Caco-2 (cell line): ENCODE measurements around the gene PAXX. TPM values are rescaled to one million over a fixed set of nuclear protein-coding genes. Genes with fewer than 3 reads are reported as not detected.

Source experiments
- BruUV-seq: library from RNA; stranded (reverse); fragments of 400-500 nt; replicated peaks from 2 replicates; lab custom pipeline; 2021; lab: Mats Ljungman, UMichigan
- CTCF ChIA-PET: fragments of 300-600 bp; sonication (Branson Sonifier 250); formaldehyde crosslinking; loops from one replicate; lab custom pipeline; 2022; ENCODE audit warnings: antibody characterized with exemption; lab: Charles Lee
- POLR2A ChIA-PET: fragments of 300-600 bp; sonication (Branson Sonifier 250); formaldehyde crosslinking; loops from one replicate; lab custom pipeline; 2022; ENCODE audit warnings: antibody characterized with exemption; lab: Charles Lee
- DNase-seq, 2 experiments: peaks; one replicate each; pipeline versions ENCODE4 v3.0.0 to v3.0.0-alpha.2; 2020 to 2022
- H3K27me3 ChIP-seq: replicated peaks from 2 replicates; pipeline ENCODE4 v1.6.0; 2011; ENCODE audit warnings: low read length; ENCODE audit not compliant: control insufficient read depth, insufficient read depth
- H3K36me3 ChIP-seq: 2 replicates; pipeline ENCODE4 v1.5.1; 2011; ENCODE audit warnings: low read length; ENCODE audit not compliant: control insufficient read depth, insufficient read depth
- H3K4me1 ChIP-seq: fragments of 250-450 bp; sonication (Bioruptor Pico); 2 replicates; pipeline ENCODE4 v1.5.1; 2020; ENCODE audit warnings: mild to moderate bottlenecking
- H3K4me3 ChIP-seq: 2 replicates; pipeline ENCODE4 v1.5.1; 2011; ENCODE audit warnings: low read depth, mild to moderate bottlenecking, control low read depth, low read length
- H3K9me3 ChIP-seq: fragments of 250-450 bp; sonication (Bioruptor Pico); 2 replicates; pipeline ENCODE4 v1.5.1; 2020; ENCODE audit warnings: mild to moderate bottlenecking, moderate library complexity
- H3K27ac Mint-ChIP-seq: one replicate; pipeline ENCODE4 v1.8.0; 2022; ENCODE audit warnings: mixed read lengths; ENCODE audit not compliant: unreplicated experiment
- H3K27me3 Mint-ChIP-seq: one replicate; pipeline ENCODE4 v1.8.0; 2022; ENCODE audit warnings: mixed read lengths; ENCODE audit not compliant: insufficient read depth, unreplicated experiment
- H3K36me3 Mint-ChIP-seq: one replicate; pipeline ENCODE4 v1.8.0; 2022; ENCODE audit warnings: mild to moderate bottlenecking, mixed read lengths; ENCODE audit not compliant: insufficient read depth, unreplicated experiment
- H3K4me1 Mint-ChIP-seq: one replicate; pipeline ENCODE4 v1.8.0; 2022; ENCODE audit warnings: low read depth, mixed read lengths; ENCODE audit not compliant: unreplicated experiment
- H3K4me3 Mint-ChIP-seq: one replicate; pipeline ENCODE4 v1.8.0; 2022; ENCODE audit warnings: mild to moderate bottlenecking, moderate library complexity, mixed read lengths; ENCODE audit not compliant: unreplicated experiment
- H3K9me3 Mint-ChIP-seq: one replicate; pipeline ENCODE4 v1.8.0; 2022; ENCODE audit warnings: mixed read lengths; ENCODE audit not compliant: unreplicated experiment
- intact Hi-C: fragments of 100-400 bp; cut with micrococcal nuclease; formaldehyde crosslinking; loops from one replicate; pipeline ENCODE4 v1.10.0; 2022; ENCODE audit not compliant: unreplicated experiment
- total RNA-seq: library from RNA; stranded (reverse); gene quantifications from 2 replicates; pipeline ENCODE4 v1.2.3, GENCODE V29; 2022
- TF ChIP-seq, protein P1 (sequence below), 2 experiments: fragments of 200-600 bp in 1 of 2; IDR thresholded peaks; 1 replicate in 1 of 2; 2 replicates in 1 of 2; pipeline versions ENCODE4 v1.5.1 to v1.8.0; 2011 to 2022; ENCODE audit warnings: antibody characterized with exemption in 1 of 2, control low read depth in 1 of 2, inconsistent platforms in 1 of 2, low read depth in 1 of 2, low read length in 1 of 2, mild to moderate bottlenecking in 1 of 2, moderate library complexity in 1 of 2; ENCODE audit not compliant: insufficient read depth in 1 of 2, severe bottlenecking in 1 of 2, unreplicated experiment in 1 of 2

The PAXX gene
- total RNA-seq, 1 experiment from 2014 or later = 66.2 TPM

DNA sequence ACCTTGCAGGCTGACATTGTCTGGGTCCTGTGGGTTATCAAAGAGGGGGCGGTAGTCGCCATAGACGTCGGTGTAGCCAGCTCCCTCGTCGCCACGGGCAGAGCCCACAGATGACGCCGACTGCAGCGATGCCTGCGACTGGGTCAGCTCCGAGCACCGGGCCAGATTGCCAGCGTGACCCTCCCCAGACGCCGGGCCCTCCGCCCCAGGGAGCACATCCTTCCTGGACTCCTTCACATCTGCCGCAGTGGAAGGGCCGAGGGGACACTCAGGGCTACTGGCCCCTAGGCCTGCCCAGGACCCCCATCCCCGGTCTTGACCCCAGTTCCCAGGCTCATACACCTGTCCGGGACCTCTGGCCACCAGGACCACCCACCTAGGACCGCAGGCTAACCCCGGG, 21.9 kb downstream of the PAXX start:
- no peaks in the 10 kb centered on the region for H3K36me3 Mint-ChIP-seq
- no TSS peak for BruUV-seq
- H3K27me3 Mint-ChIP-seq = no peaks in the 10 kb centered on the region
- no peaks in the 10 kb centered on the region for H3K9me3 Mint-ChIP-seq
- Histone ChIP-seq H3K4me1 (no peaks in the 10 kb centered on the region), H3K36me3 (no peaks in the 10 kb centered on the region; the same call in 1 of the 2 replicates), H3K27me3 (no peaks in the 10 kb centered on the region), H3K4me3 (no peak overlapping the region), H3K9me3 (no peaks in the 10 kb centered on the region)
- CTCF ChIA-PET = no interaction called here
- H3K4me3 Mint-ChIP-seq = no peak overlapping the region
- TF ChIP-seq, protein P1, sequence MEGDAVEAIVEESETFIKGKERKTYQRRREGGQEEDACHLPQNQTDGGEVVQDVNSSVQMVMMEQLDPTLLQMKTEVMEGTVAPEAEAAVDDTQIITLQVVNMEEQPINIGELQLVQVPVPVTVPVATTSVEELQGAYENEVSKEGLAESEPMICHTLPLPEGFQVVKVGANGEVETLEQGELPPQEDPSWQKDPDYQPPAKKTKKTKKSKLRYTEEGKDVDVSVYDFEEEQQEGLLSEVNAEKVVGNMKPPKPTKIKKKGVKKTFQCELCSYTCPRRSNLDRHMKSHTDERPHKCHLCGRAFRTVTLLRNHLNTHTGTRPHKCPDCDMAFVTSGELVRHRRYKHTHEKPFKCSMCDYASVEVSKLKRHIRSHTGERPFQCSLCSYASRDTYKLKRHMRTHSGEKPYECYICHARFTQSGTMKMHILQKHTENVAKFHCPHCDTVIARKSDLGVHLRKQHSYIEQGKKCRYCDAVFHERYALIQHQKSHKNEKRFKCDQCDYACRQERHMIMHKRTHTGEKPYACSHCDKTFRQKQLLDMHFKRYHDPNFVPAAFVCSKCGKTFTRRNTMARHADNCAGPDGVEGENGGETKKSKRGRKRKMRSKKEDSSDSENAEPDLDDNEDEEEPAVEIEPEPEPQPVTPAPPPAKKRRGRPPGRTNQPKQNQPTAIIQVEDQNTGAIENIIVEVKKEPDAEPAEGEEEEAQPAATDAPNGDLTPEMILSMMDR (IDR thresholded peaks at IDR 0.05; ENCODE audit: insufficient read depth in 1 of 2, low read depth in 1 of 2, low read length in 1 of 2, severe bottlenecking in 1 of 2, unreplicated experiment in 1 of 2) = no peak
- intact Hi-C loops = no loop called here
- no peak overlapping the region for H3K27ac Mint-ChIP-seq
- POLR2A ChIA-PET = no interaction called here
- no peaks in the 10 kb centered on the region for H3K4me1 Mint-ChIP-seq
- no peak for DNase-seq

- H3K27ac Mint-ChIP-seq = no peak overlapping the region
- H3K36me3 ChIP-seq = no peaks in the 10 kb centered on the region; the same call in 1 of the 2 replicates
- H3K27me3 Mint-ChIP-seq = no peaks in the 10 kb centered on the region
- intact Hi-C loops = no loop called here
- no peaks in the 10 kb centered on the region for H3K4me1 ChIP-seq
- no peak overlapping the region for H3K4me3 Mint-ChIP-seq
- H3K27me3 ChIP-seq = no peaks in the 10 kb centered on the region
- ChIA-PET CTCF (no interaction called here), POLR2A (no interaction called here)
- H3K4me3 ChIP-seq = no peak overlapping the region
- H3K4me1 Mint-ChIP-seq = no peaks in the 10 kb centered on the region
- no peaks in the 10 kb centered on the region for H3K9me3 Mint-ChIP-seq
- TF ChIP-seq, protein P1 (IDR thresholded peaks at IDR 0.05; ENCODE audit: insufficient read depth in 1 of 2, low read depth in 1 of 2, low read length in 1 of 2, severe bottlenecking in 1 of 2, unreplicated experiment in 1 of 2) = no peak
- no TSS peak for BruUV-seq
- DNase-seq = no peak
- peaks cover 5% of the 10 kb centered on the region for H3K36me3 Mint-ChIP-seq
- no peaks in the 10 kb centered on the region for H3K9me3 ChIP-seq
Measured at GRCh38 chr9:137014776-137015539, 22.7 kb downstream of the PAXX start.

DNA sequence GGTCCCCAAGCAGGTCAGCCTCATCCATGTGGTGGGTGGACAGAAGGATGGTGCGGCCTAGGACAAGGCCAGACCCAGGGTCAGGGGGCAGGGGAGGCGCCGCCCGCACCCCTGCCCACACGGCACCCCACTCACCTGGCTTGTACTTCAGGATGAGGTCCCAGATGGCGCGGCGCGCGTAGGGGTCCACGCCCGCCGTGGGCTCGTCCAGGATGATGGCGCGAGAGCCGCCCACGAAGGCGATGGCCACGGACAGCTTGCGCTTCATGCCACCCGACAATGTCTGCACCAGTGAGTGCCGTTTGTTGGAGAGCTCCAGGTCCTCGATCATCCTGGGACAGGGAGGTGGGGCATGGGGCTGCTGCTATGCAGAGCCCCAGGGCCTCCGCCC, 23.3 kb downstream of the PAXX start:
- H3K4me1 ChIP-seq = no peaks in the 10 kb centered on the region
- H3K4me1 Mint-ChIP-seq = no peaks in the 10 kb centered on the region
- BruUV-seq = no TSS peak
- intact Hi-C loops = no loop called here
- ChIA-PET POLR2A (no interaction called here), CTCF (no interaction called here)
- no peaks in the 10 kb centered on the region; the same call in 1 of the 2 replicates for H3K36me3 ChIP-seq
- no peaks in the 10 kb centered on the region for H3K27me3 Mint-ChIP-seq
- H3K27ac Mint-ChIP-seq = no peak overlapping the region
- no peak overlapping the region for H3K4me3 Mint-ChIP-seq
- H3K9me3 Mint-ChIP-seq = no peaks in the 10 kb centered on the region
- H3K4me3 ChIP-seq = no peak overlapping the region
- DNase-seq = no peak
- H3K9me3 ChIP-seq = no peaks in the 10 kb centered on the region
- H3K27me3 ChIP-seq = no peaks in the 10 kb centered on the region
- H3K36me3 Mint-ChIP-seq = peaks cover 6% of the 10 kb centered on the region
- TF ChIP-seq, protein P1 (IDR thresholded peaks at IDR 0.05; ENCODE audit: insufficient read depth in 1 of 2, low read depth in 1 of 2, low read length in 1 of 2, severe bottlenecking in 1 of 2, unreplicated experiment in 1 of 2) = no peak
